B cell (primary cell): ENCODE data around the gene IFNK.

ENCODE experiments used
- EZH2 ChIP-seq: IDR thresholded peaks from 2 replicates; pipeline ENCODE4 v1.6.1; 2012; ENCODE audit warnings: borderline replicate concordance, low read depth, mild to moderate bottlenecking, moderate library complexity, low read length; ENCODE audit not compliant: insufficient read depth, poor library complexity, severe bottlenecking
- TF ChIP-seq, protein P1 (sequence below): fragments of 200-600 bp; IDR thresholded peaks from one replicate; pipeline ENCODE4 v1.8.0; 2022; ENCODE audit warnings: antibody characterized with exemption, mild to moderate bottlenecking

- TF ChIP-seq, protein P1, sequence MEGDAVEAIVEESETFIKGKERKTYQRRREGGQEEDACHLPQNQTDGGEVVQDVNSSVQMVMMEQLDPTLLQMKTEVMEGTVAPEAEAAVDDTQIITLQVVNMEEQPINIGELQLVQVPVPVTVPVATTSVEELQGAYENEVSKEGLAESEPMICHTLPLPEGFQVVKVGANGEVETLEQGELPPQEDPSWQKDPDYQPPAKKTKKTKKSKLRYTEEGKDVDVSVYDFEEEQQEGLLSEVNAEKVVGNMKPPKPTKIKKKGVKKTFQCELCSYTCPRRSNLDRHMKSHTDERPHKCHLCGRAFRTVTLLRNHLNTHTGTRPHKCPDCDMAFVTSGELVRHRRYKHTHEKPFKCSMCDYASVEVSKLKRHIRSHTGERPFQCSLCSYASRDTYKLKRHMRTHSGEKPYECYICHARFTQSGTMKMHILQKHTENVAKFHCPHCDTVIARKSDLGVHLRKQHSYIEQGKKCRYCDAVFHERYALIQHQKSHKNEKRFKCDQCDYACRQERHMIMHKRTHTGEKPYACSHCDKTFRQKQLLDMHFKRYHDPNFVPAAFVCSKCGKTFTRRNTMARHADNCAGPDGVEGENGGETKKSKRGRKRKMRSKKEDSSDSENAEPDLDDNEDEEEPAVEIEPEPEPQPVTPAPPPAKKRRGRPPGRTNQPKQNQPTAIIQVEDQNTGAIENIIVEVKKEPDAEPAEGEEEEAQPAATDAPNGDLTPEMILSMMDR, result no peak
- no peak for TF ChIP-seq EZH2
These were observed 30.6 kb downstream of the IFNK start for GRCh38 chr9:27554712-27555111.
